CD4-positive, alpha-beta T cell (primary cell): Measurements from ENCODE around the gene UQCR10. TPM values are rescaled to one million over a fixed set of nuclear protein-coding genes. Genes with fewer than 3 reads are reported as not detected.

Source experiments
- ATAC-seq: fragments of 200-7000 bp; cut with Tn5 transposase; one replicate; pipeline ENCODE4 v1.10.0; 2022; ENCODE audit warnings: mild to moderate bottlenecking; ENCODE audit not compliant: poor library complexity
- CTCF ChIA-PET: fragments of 350-600 bp; sonication (Branson Sonifier 250); formaldehyde crosslinking; loops from one replicate; lab custom pipeline; 2021; ENCODE audit warnings: antibody characterized with exemption, inconsistent platforms; lab: Charles Lee
- POLR2A ChIA-PET: fragments of 350-600 bp; sonication (Branson Sonifier 250); formaldehyde crosslinking; loops from one replicate; lab custom pipeline; 2021; ENCODE audit warnings: antibody characterized with exemption, inconsistent platforms; lab: Charles Lee
- DNase-seq, 14 experiments: peaks; one replicate each; pipeline ENCODE4 v3.0.0-alpha.2; 2013 to 2020; ENCODE audit warnings: mixed read lengths in 2 of 14
- H3K27ac ChIP-seq, 2 donors: one replicate each; pipeline versions ENCODE4 v1.5.1 to v1.7.0; 2013; ENCODE audit warnings: low read length in 2 of 2, low read depth in 1 of 2, mild to moderate bottlenecking in 1 of 2
- H3K27me3 ChIP-seq, 2 experiments: 1 replicate in 1 of 2; 2 replicates in 1 of 2; pipeline versions ENCODE4 v1.6.1 to v1.7.0; 2013; ENCODE audit warnings: low read length in 2 of 2, control low read depth in 1 of 2, mild to moderate bottlenecking in 1 of 2, moderate library complexity in 1 of 2; ENCODE audit not compliant: insufficient read depth in 2 of 2, control insufficient read depth in 1 of 2
- H3K36me3 ChIP-seq: one replicate; pipeline ENCODE4 v1.6.1; 2013; ENCODE audit warnings: low read length, control low read depth; ENCODE audit not compliant: insufficient read depth
- H3K4me1 ChIP-seq: one replicate; pipeline ENCODE4 v1.6.1; 2013; ENCODE audit warnings: low read length, control low read depth; ENCODE audit not compliant: insufficient read depth
- H3K4me3 ChIP-seq: one replicate; pipeline ENCODE4 v1.5.1; 2013; ENCODE audit warnings: mild to moderate bottlenecking, low read length, moderate library complexity
- H3K9me3 ChIP-seq, 2 experiments: 1 replicate in 1 of 2; 2 replicates in 1 of 2; pipeline versions ENCODE4 v1.6.1 to v1.7.0; 2013; ENCODE audit warnings: low read length in 2 of 2, mild to moderate bottlenecking in 2 of 2, control low read depth in 1 of 2, moderate library complexity in 1 of 2; ENCODE audit not compliant: control insufficient read depth in 1 of 2, insufficient read depth in 1 of 2
- H3K27ac Mint-ChIP-seq: one replicate; pipeline ENCODE4 v1.8.0; 2020; ENCODE audit warnings: mixed read lengths
- H3K27me3 Mint-ChIP-seq: one replicate; pipeline ENCODE4 v1.8.0; 2021; ENCODE audit warnings: mixed read lengths
- H3K36me3 Mint-ChIP-seq: one replicate; pipeline ENCODE4 v1.8.0; 2021; ENCODE audit warnings: low read depth, mixed read lengths
- H3K4me1 Mint-ChIP-seq: one replicate; pipeline ENCODE4 v1.8.0; 2021; ENCODE audit warnings: low read depth, mixed read lengths
- H3K4me3 Mint-ChIP-seq: one replicate; pipeline ENCODE4 v1.8.0; 2020; ENCODE audit warnings: mild to moderate bottlenecking, mixed read lengths
- H3K9me3 Mint-ChIP-seq: one replicate; pipeline ENCODE4 v1.8.0; 2020; ENCODE audit warnings: mixed read lengths
- CTCF ChIP-seq: fragments of 200-600 bp; IDR thresholded peaks from one replicate; pipeline ENCODE4 v1.8.0; 2022; ENCODE audit warnings: antibody characterized with exemption, mild to moderate bottlenecking
- intact Hi-C, 2 experiments: fragments of 100-400 bp; cut with DNase I in 1 of 2; cut with micrococcal nuclease in 1 of 2; formaldehyde crosslinking; loops; one replicate each; pipeline versions ENCODE4 v1.15.1 to v1.9.0; 2023 to 2025; cut with DNase I, micrococcal nuclease
- polyA plus RNA-seq, 2 donors: library from polyadenylated mRNA; unstranded; fragments of 120-200 nt; gene quantifications; one replicate each; pipeline ENCODE4 v1.2.1, GENCODE V29; 2013
- total RNA-seq, 174 experiments: library from RNA in 2 of 174; stranded (reverse) in 2 of 174; gene quantifications; one replicate each; pipeline ENCODE4 v1.2.3 and lab custom pipeline; 2021 to 2026

UQCR10 gene
- 10 to 100 TPM; 19.2 to 20.3 TPM for total RNA-seq
- polyA plus RNA-seq (2013, experiment 1 of 2) = 69.7 TPM
- 59.6 TPM for polyA plus RNA-seq (2013, experiment 2 of 2)
- total RNA-seq (lab: John Stamatoyannopoulos, UW) = 15.4 to 68.0 (median 33.0) reads per million in 172 experiments

- H3K27ac ChIP-seq = peak within 1 kb of the TSS; percentile 73 to 78
- H3K9me3 Mint-ChIP-seq = no peaks in the 10 kb centered on the region
- peaks cover 22% of the 10 kb centered on the region for H3K36me3 ChIP-seq
- CTCF ChIA-PET = no interaction called here
- H3K36me3 Mint-ChIP-seq = peaks cover 49% of the 10 kb centered on the region
- H3K27me3 ChIP-seq = no peaks in the 10 kb centered on the region
- ATAC-seq (peak; percentile 79), DNase-seq (peak; percentile 88 to 96 (median 91))
- POLR2A ChIA-PET = interaction anchor here (0.6 to 1.9 kb wide), 13 partner anchors 8 to 656 kb away, joined by 3 to 14 read pairs (median 3); partner anchors contain the start of genes ASCC2 and THOC5
- H3K4me1 ChIP-seq = peaks cover 30% of the 10 kb centered on the region
- no peaks in the 10 kb centered on the region for H3K27me3 Mint-ChIP-seq
- H3K4me1 Mint-ChIP-seq = peaks cover 34% of the 10 kb centered on the region
- TF ChIP-seq CTCF = no peak
- H3K4me3 Mint-ChIP-seq = peak within 1 kb of the TSS; percentile 98
- peak within 1 kb of the TSS; percentile 88 for H3K27ac Mint-ChIP-seq
- intact Hi-C loops = loop anchor here (1.0 to 10.0 kb wide), 11 partner anchors 71 to 1985 kb away; partner anchors contain the start of genes AP1B1 (in 1 of the 2), ASCC2 (in 1 of the 2), DEPDC5 (in 1 of the 2) and MTFP1 (in 1 of the 2)
- peak within 1 kb of the TSS; percentile 83 for H3K4me3 ChIP-seq
- H3K9me3 ChIP-seq = no peaks in the 10 kb centered on the region
Observed at GRCh38 chr22:29767171-29768051, at the start of gene UQCR10. Gene UQCR10 (plus strand): TSS chr22:29767369. CDS start chr22:29767399, 30 bp downstream.

- Mint-ChIP-seq H3K4me3 (no peak overlapping the region), H3K36me3 (no peaks in the 10 kb centered on the region), H3K9me3 (no peaks in the 10 kb centered on the region), H3K4me1 (peaks cover 7% of the 10 kb centered on the region), H3K27me3 (peaks cover 62% of the 10 kb centered on the region), H3K27ac (no peak overlapping the region)
- ATAC-seq (no peak), DNase-seq (no peak)
- H3K27me3 ChIP-seq = peaks cover 28 to 47% of the 10 kb centered on the region in 2 experiments
- H3K27ac ChIP-seq = no peak overlapping the region
- H3K36me3 ChIP-seq = no peaks in the 10 kb centered on the region
- ChIA-PET CTCF (no interaction called here), POLR2A (no interaction called here)
- H3K4me1 ChIP-seq = peaks cover 7% of the 10 kb centered on the region
- H3K9me3 ChIP-seq = peaks cover 0 to 8% of the 10 kb centered on the region in 2 experiments
- no peak for TF ChIP-seq CTCF
- no peak overlapping the region for H3K4me3 ChIP-seq
- intact Hi-C loops = no loop called here
Observed at GRCh38 chr22:29717789-29718188, 49.4 kb upstream of the UQCR10 start.

- Histone ChIP-seq H3K4me1 (peaks cover 7% of the 10 kb centered on the region), H3K4me3 (no peak overlapping the region), H3K27me3 (peaks cover 28 to 47% of the 10 kb centered on the region in 2 experiments), H3K9me3 (peaks cover 0 to 8% of the 10 kb centered on the region in 2 experiments), H3K36me3 (no peaks in the 10 kb centered on the region), H3K27ac (no peak overlapping the region)
- no peaks in the 10 kb centered on the region for H3K36me3 Mint-ChIP-seq
- peaks cover 57% of the 10 kb centered on the region for H3K27me3 Mint-ChIP-seq
- ATAC-seq (no peak), DNase-seq (no peak)
- CTCF ChIA-PET = no interaction called here
- POLR2A ChIA-PET = no interaction called here
- H3K4me3 Mint-ChIP-seq = peak overlapping the region; percentile 30
- H3K9me3 Mint-ChIP-seq = no peaks in the 10 kb centered on the region
- H3K27ac Mint-ChIP-seq = no peak overlapping the region
- H3K4me1 Mint-ChIP-seq = peaks cover 7% of the 10 kb centered on the region
- TF ChIP-seq CTCF = no peak
- intact Hi-C loops = no loop called here
Observed at GRCh38 chr22:29718949-29719898, 47.9 kb upstream of the UQCR10 start.
